ENCODE results near the gene SRF. TPM values are rescaled to one million over a fixed set of nuclear protein-coding genes. Genes with fewer than 3 reads are reported as not detected.

The SRF gene
- total RNA-seq, 2 experiments from 2014 or later = 22.8 to 23.7 TPM

GRCh38 chr6:43124481-43124880 is 46.6 kb upstream of the SRF start:
- Histone ChIP-seq H3K27me3 (ENCODE audit: control insufficient read depth in 1 of 2, insufficient read depth in 2 of 2, low read length in 2 of 2) (no peaks in the 10 kb centered on the region), H3K36me3 (ENCODE audit: insufficient read depth, low read length) (no peaks in the 10 kb centered on the region), H3K4me3 (ENCODE audit: low read length) (no peak overlapping the region), H3K9me3 (ENCODE audit: control insufficient read depth in 1 of 2, insufficient read depth in 1 of 2, low read length in 2 of 2) (no peaks in the 10 kb centered on the region), H3K4me1 (ENCODE audit: insufficient read depth, low read length) (no peaks in the 10 kb centered on the region), H3K27ac (ENCODE audit: low read depth in 1 of 2, low read length in 2 of 2) (no peak overlapping the region)
- no peak for TF ChIP-seq CTCF (IDR thresholded peaks at IDR 0.05)
- H3K4me1 Mint-ChIP-seq (ENCODE audit: low read depth) = no peaks in the 10 kb centered on the region
- H3K36me3 Mint-ChIP-seq (ENCODE audit: low read depth) = no peaks in the 10 kb centered on the region
- H3K27ac Mint-ChIP-seq = no peak overlapping the region
- DNase-seq (no peak), ATAC-seq (ENCODE audit: poor library complexity) (no peak)
- no peak overlapping the region for H3K4me3 Mint-ChIP-seq
- ChIA-PET CTCF (no interaction called here), POLR2A (no interaction called here)
- H3K9me3 Mint-ChIP-seq = no peaks in the 10 kb centered on the region
- intact Hi-C loops (cut with DNase I, micrococcal nuclease) = no loop called here
- H3K27me3 Mint-ChIP-seq = no peaks in the 10 kb centered on the region

- no peaks in the 10 kb centered on the region for H3K4me1 Mint-ChIP-seq (ENCODE audit: low read depth)
- DNase-seq (no peak), ATAC-seq (ENCODE audit: poor library complexity) (no peak)
- ChIA-PET CTCF (no interaction called here), POLR2A (no interaction called here)
- no peaks in the 10 kb centered on the region for H3K9me3 Mint-ChIP-seq
- intact Hi-C loops (cut with DNase I, micrococcal nuclease) = no loop called here
- Histone ChIP-seq H3K4me1 (ENCODE audit: insufficient read depth, low read length) (no peaks in the 10 kb centered on the region), H3K36me3 (ENCODE audit: insufficient read depth, low read length) (no peaks in the 10 kb centered on the region), H3K27ac (ENCODE audit: low read depth in 1 of 2, low read length in 2 of 2) (no peak overlapping the region), H3K9me3 (ENCODE audit: control insufficient read depth in 1 of 2, insufficient read depth in 1 of 2, low read length in 2 of 2) (no peaks in the 10 kb centered on the region), H3K27me3 (ENCODE audit: control insufficient read depth in 1 of 2, insufficient read depth in 2 of 2, low read length in 2 of 2) (no peaks in the 10 kb centered on the region), H3K4me3 (ENCODE audit: low read length) (no peak overlapping the region)
- H3K4me3 Mint-ChIP-seq = no peak overlapping the region
- H3K27me3 Mint-ChIP-seq = no peaks in the 10 kb centered on the region
- no peak for TF ChIP-seq CTCF (IDR thresholded peaks at IDR 0.05)
- no peak overlapping the region for H3K27ac Mint-ChIP-seq
- no peaks in the 10 kb centered on the region for H3K36me3 Mint-ChIP-seq (ENCODE audit: low read depth)
Observed at GRCh38 chr6:43125119-43125518, 46.0 kb upstream of the SRF start.

- DNase-seq (no peak), ATAC-seq (ENCODE audit: poor library complexity) (no peak)
- TF ChIP-seq CTCF (IDR thresholded peaks at IDR 0.05) = no peak
- Mint-ChIP-seq H3K27me3 (no peaks in the 10 kb centered on the region), H3K4me1 (ENCODE audit: low read depth) (no peaks in the 10 kb centered on the region), H3K4me3 (no peak overlapping the region), H3K27ac (no peak overlapping the region), H3K9me3 (no peaks in the 10 kb centered on the region), H3K36me3 (ENCODE audit: low read depth) (no peaks in the 10 kb centered on the region)
- Histone ChIP-seq H3K9me3 (ENCODE audit: control insufficient read depth in 1 of 2, insufficient read depth in 1 of 2, low read length in 2 of 2) (no peaks in the 10 kb centered on the region), H3K27me3 (ENCODE audit: control insufficient read depth in 1 of 2, insufficient read depth in 2 of 2, low read length in 2 of 2) (no peaks in the 10 kb centered on the region), H3K4me1 (ENCODE audit: insufficient read depth, low read length) (no peaks in the 10 kb centered on the region), H3K27ac (ENCODE audit: low read depth in 1 of 2, low read length in 2 of 2) (no peak overlapping the region), H3K36me3 (ENCODE audit: insufficient read depth, low read length) (no peaks in the 10 kb centered on the region), H3K4me3 (ENCODE audit: low read length) (no peak overlapping the region)
- ChIA-PET CTCF (no interaction called here), POLR2A (no interaction called here)
- intact Hi-C loops (cut with DNase I, micrococcal nuclease) = no loop called here
Observed at GRCh38 chr6:43125555-43125954, 45.5 kb upstream of the SRF start.
